HUDEP-2 (cell line): ENCODE results near the gene UBE2V1.
"Not testable (repeated sequence)": the region's sequence is repeated elsewhere in the genome, so short reads cannot be mapped to it uniquely, and the experiment has no call there.

Source experiments
- DNase-seq, 76 experiments: peaks; one replicate each; lab custom pipeline; 2025; ENCODE audit not compliant: unreplicated experiment in 76 of 76; lab: John Stamatoyannopoulos, UW

UBE2V1 gene

GRCh38 chr20:50112512-50113419 is at the start of gene UBE2V1:
Gene UBE2V1 (minus strand): TSS chr20:50113150. CDS start chr20:50113128, 22 bp downstream.
- peak in 73 of 76 experiments; percentile 9 to 90 (median 71) for DNase-seq

GRCh38 chr20:50161494-50161893 is 48.5 kb upstream of the UBE2V1 start:
- not testable (repeated sequence) for DNase-seq

- peak in 73 of 76 experiments; percentile 12 to 87 (median 71) for DNase-seq
These were observed 40.8 kb upstream of the UBE2V1 start, which contains the start of gene PEDS1 for GRCh38 chr20:50153500-50154377. Gene PEDS1 (minus strand): TSS chr20:50153723. CDS start chr20:50153637, 86 bp downstream.

GRCh38 chr20:50153153-50153499 is 40.2 kb upstream of the UBE2V1 start:
- DNase-seq = peak in 3 of 76 experiments; percentile 17 to 38 (median 26)

- DNase-seq = no peak
These were observed 39.6 kb upstream of the UBE2V1 start for GRCh38 chr20:50152394-50153152.

GRCh38 chr20:50151034-50151743 is 38.2 kb upstream of the UBE2V1 start:
- DNase-seq = peak in 57 of 76 experiments; percentile 4 to 75 (median 30)

GRCh38 chr20:50149481-50150254 is 36.7 kb upstream of the UBE2V1 start:
- DNase-seq = no peak

- DNase-seq = peak in 67 of 76 experiments; percentile 9 to 72 (median 40)
These were observed 34.0 kb upstream of the UBE2V1 start for GRCh38 chr20:50146732-50147662.

- no peak for DNase-seq
These were observed 33.3 kb upstream of the UBE2V1 start for GRCh38 chr20:50146214-50146613.

- DNase-seq = no peak
These were observed 32.6 kb upstream of the UBE2V1 start for GRCh38 chr20:50145566-50145965.

GRCh38 chr20:50144362-50144761 is 31.4 kb upstream of the UBE2V1 start:
- no peak for DNase-seq

- DNase-seq = no peak
These were observed 29.9 kb upstream of the UBE2V1 start for GRCh38 chr20:50142812-50143211.

GRCh38 chr20:50141811-50142561 is 29.0 kb upstream of the UBE2V1 start:
- no peak for DNase-seq

- DNase-seq = no peak
These were observed 28.2 kb upstream of the UBE2V1 start for GRCh38 chr20:50141018-50141675.

- no peak for DNase-seq
These were observed 27.4 kb upstream of the UBE2V1 start for GRCh38 chr20:50140339-50140859.
